Stomach (tissue), 9 donors: ENCODE results near the gene LDOC1. TPM values are rescaled to one million over a fixed set of nuclear protein-coding genes. Genes with fewer than 3 reads are reported as not detected.
"Not testable (repeated sequence)": the region's sequence is repeated elsewhere in the genome, so short reads cannot be mapped to it uniquely, and the experiment has no call there.

Experiments used
- DNase-seq, 2 donors: peaks; one replicate each; pipeline versions ENCODE4 v3.0.0 to v3.0.0-alpha.2; 2013 to 2019
- H3K27ac ChIP-seq, 5 donors: fragments of 200-600 bp in 4 of 5; sonication (generic) in 4 of 5; one replicate each; pipeline ENCODE4 v1.5.1; 2013 to 2019; ENCODE audit warnings: mild to moderate bottlenecking in 1 of 5, moderate library complexity in 1 of 5
- H3K27me3 ChIP-seq, 3 donors: fragments of 200-600 bp; sonication (generic); one replicate each; pipeline ENCODE4 v1.5.1; 2017 to 2019; ENCODE audit warnings: mixed run types in 1 of 3
- H3K36me3 ChIP-seq, 4 donors: fragments of 200-600 bp; sonication (generic); 1 replicate in 3 of 4; 2 replicates in 1 of 4; pipeline ENCODE4 v1.5.1; 2016 to 2019
- H3K4me1 ChIP-seq, 4 donors: fragments of 200-600 bp; sonication (generic); one replicate each; pipeline ENCODE4 v1.5.1; 2016 to 2019
- H3K4me3 ChIP-seq, 4 donors: fragments of 200-600 bp; sonication (generic) in 3 of 4; one replicate each; pipeline ENCODE4 v1.5.1; 2016 to 2019; ENCODE audit warnings: mild to moderate bottlenecking in 1 of 4
- H3K9me3 ChIP-seq, 4 donors: fragments of 200-600 bp; sonication (generic); one replicate each; pipeline ENCODE4 v1.5.1; 2016 to 2019
- CTCF ChIP-seq, 7 experiments: fragments of 450-650 bp in 4 of 7; fragments of 200-600 bp in 3 of 7; sonication (generic) in 3 of 7; IDR thresholded peaks; one replicate each; pipeline ENCODE4 v1.5.1; 2016 to 2019; ENCODE audit warnings: antibody characterized with exemption in 7 of 7, control low read depth in 2 of 7, mild to moderate bottlenecking in 1 of 7
- EP300 ChIP-seq: sonication (generic); formaldehyde crosslinking; IDR thresholded peaks from one replicate; pipeline ENCODE4 v1.6.1; 2017; ENCODE audit warnings: antibody characterized with exemption
- POLR2A ChIP-seq, 4 donors: fragments of 450-650 bp; IDR thresholded peaks; one replicate each; pipeline ENCODE4 v1.6.1; 2016; ENCODE audit warnings: antibody characterized with exemption in 4 of 4, control low read depth in 2 of 4, mild to moderate bottlenecking in 1 of 4, moderate library complexity in 1 of 4
- POLR2AphosphoS5 ChIP-seq, 3 donors: sonication (generic); formaldehyde crosslinking; IDR thresholded peaks; one replicate each; pipeline ENCODE4 v1.6.1; 2016; ENCODE audit warnings: antibody characterized with exemption in 3 of 3
- WGBS, 5 donors: extraction: QIAGEN DNeasy Blood & Tissue Kit in 3 of 5; methylation state at CpG; one replicate each; pipeline versions ENCODE4 v1.1.5 to v1.1.7; 2013 to 2018; 5-methylcytosine and 5-hydroxymethylcytosine counted together
- intact Hi-C: fragments of 100-400 bp; cut with DNase I; formaldehyde crosslinking; loops from one replicate; pipeline ENCODE4 v1.15.1; 2023; ENCODE audit warnings: low total_unique reads
- polyA plus RNA-seq, 3 donors: library from polyadenylated mRNA; stranded (reverse); fragments of 200-250 nt; gene quantifications; one replicate each; pipeline ENCODE4 v1.2.3, GENCODE V29; 2013
- total RNA-seq, 5 donors: library from RNA; depleted of rRNA; stranded (reverse); fragments of >200 nt; gene quantifications; one replicate each; pipeline versions ENCODE4 v1.1.0 to v1.2.3, GENCODE V29; 2014 to 2016
- donor health status: healthy with polysubstance abuse.
- donor health status: Bipolar disorder and iron deficiency.
- donor health status: healthy.

LDOC1 gene
- total and polyA plus RNA-seq, 8 donors = 0.89 to 20.8 (median 5.4) TPM

DNA sequence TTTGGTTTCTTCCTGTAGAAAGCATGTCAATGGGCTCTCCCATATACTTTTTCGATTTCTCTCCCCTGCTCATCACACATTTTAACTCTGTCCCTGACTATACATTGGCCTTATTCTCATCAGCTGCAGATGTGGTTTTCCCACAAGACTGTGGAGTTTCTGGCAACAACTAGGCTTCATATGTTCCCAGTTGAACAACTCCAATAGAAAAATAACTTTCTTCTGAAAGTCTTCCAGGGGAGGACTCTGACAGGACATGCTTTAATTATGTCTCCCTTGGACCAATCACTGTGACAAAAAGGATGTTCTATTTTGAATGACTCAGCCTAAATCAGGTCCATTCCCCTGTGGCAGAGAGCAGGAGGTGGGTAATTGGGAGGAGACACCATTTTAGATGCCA is 37.3 kb upstream of the LDOC1 start:
- Histone ChIP-seq H3K4me3 (no peak overlapping the region), H3K36me3 (no peaks in the 10 kb centered on the region), H3K4me1 (no peaks in the 10 kb centered on the region), H3K27me3 (no peaks in the 10 kb centered on the region), H3K9me3 (peaks cover 0 to 3% (median 0%) of the 10 kb centered on the region in 4 donors), H3K27ac (no peak overlapping the region)
- no peak for DNase-seq
- WGBS, 5 donors = 41 to 92% (median 88%) methylated on average over 1 of the region's 1 CpG
- no peak for TF ChIP-seq EP300
- no peak for TF ChIP-seq POLR2A (IDR thresholded peaks at IDR 0.05)
- no peak for TF ChIP-seq CTCF (IDR thresholded peaks at IDR 0.05)
- no peak for TF ChIP-seq POLR2AphosphoS5 (IDR thresholded peaks at IDR 0.05)
- intact Hi-C loops = no loop called here

DNA sequence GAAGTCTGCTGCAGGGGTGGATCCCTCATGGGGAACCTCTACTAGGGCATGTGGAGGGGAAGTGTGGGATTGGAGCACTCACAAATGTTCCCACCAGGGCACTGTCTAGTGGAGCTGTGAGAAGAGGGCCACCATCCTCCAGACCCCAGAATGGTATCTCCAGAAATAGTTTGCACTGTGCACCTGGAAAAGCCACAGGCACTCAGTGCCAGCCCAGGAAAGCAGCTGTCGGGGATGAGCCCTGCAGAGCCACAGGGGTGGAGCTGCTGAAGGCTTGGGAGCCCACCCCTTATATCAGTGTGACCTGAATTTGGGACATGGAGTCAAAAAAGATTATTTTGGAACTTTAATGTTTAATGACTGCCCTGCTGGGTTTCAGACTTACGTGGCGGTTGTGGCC is 25.0 kb upstream of the LDOC1 start:
- Histone ChIP-seq H3K27ac (no peak overlapping the region), H3K9me3 (no peaks in the 10 kb centered on the region), H3K4me1 (no peaks in the 10 kb centered on the region), H3K36me3 (no peaks in the 10 kb centered on the region), H3K4me3 (no peak overlapping the region), H3K27me3 (no peaks in the 10 kb centered on the region)
- 73 to 95% (median 90%) methylated on average over 3 of the region's 3 CpGs for WGBS, 5 donors
- no peak for TF ChIP-seq EP300
- no peak for TF ChIP-seq POLR2AphosphoS5 (IDR thresholded peaks at IDR 0.05)
- TF ChIP-seq POLR2A (IDR thresholded peaks at IDR 0.05) = no peak
- TF ChIP-seq CTCF (IDR thresholded peaks at IDR 0.05) = no peak
- intact Hi-C loops = no loop called here
- no peak for DNase-seq

GRCh38 chrX:141188573-141188972 is 11.6 kb upstream of the LDOC1 start:
- DNase-seq, H3K36me3 ChIP-seq, H3K27ac ChIP-seq, intact Hi-C loops, H3K27me3 ChIP-seq, H3K4me3 ChIP-seq, H3K9me3 ChIP-seq, H3K4me1 ChIP-seq: not testable (repeated sequence)
- 94 to 100% (median 100%) methylated on average over 1 to 24 of the region's 24 CpGs for WGBS, 5 donors

DNA sequence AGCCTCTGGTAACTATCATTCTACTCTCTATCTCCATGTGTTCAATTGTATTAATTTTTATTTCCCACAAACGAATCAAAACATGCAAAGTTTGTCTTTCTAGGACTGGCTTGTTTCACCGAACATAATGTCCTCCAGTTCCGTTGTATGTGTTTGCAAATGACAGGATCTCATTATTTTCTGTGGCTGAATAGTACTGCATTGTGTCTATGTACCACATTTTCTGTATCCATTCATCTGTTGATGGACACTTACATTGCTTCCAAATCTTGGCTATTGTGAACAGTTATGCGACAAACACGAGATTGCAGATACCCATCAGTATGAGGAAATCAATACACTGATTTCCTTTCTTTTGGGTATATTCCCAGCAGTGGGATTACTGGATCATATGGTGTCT is 8.4 kb upstream of the LDOC1 start:
- WGBS, 5 donors = 79 to 91% (median 84%) methylated on average over 5 of the region's 5 CpGs
- TF ChIP-seq POLR2A (IDR thresholded peaks at IDR 0.05) = no peak
- TF ChIP-seq EP300 = no peak
- no peak for TF ChIP-seq POLR2AphosphoS5 (IDR thresholded peaks at IDR 0.05)
- no peak for TF ChIP-seq CTCF (IDR thresholded peaks at IDR 0.05)

GRCh38 chrX:141183000-141183399 is 6.1 kb upstream of the LDOC1 start:
- WGBS, 5 donors = 56 to 77% (median 67%) methylated on average over 5 of the region's 5 CpGs
- Histone ChIP-seq H3K27ac (no peak overlapping the region), H3K4me3 (no peak overlapping the region), H3K27me3 (no peaks in the 10 kb centered on the region), H3K9me3 (no peaks in the 10 kb centered on the region), H3K4me1 (no peaks in the 10 kb centered on the region), H3K36me3 (no peaks in the 10 kb centered on the region)
- no peak for DNase-seq
- intact Hi-C loops = no loop called here
- no peak for TF ChIP-seq EP300
- no peak for TF ChIP-seq POLR2A (IDR thresholded peaks at IDR 0.05)
- TF ChIP-seq CTCF (IDR thresholded peaks at IDR 0.05) = no peak
- no peak for TF ChIP-seq POLR2AphosphoS5 (IDR thresholded peaks at IDR 0.05)

More for the DNA sequence above, 8.4 kb upstream of the LDOC1 start:
- H3K27ac ChIP-seq = no peak overlapping the region
- DNase-seq = no peak
- H3K4me1 ChIP-seq = no peaks in the 10 kb centered on the region
- H3K9me3 ChIP-seq = peaks cover 0 to 4% (median 0%) of the 10 kb centered on the region in 4 donors
- H3K36me3 ChIP-seq = no peaks in the 10 kb centered on the region
- intact Hi-C loops = no loop called here
- no peaks in the 10 kb centered on the region for H3K27me3 ChIP-seq
- H3K4me3 ChIP-seq = no peak overlapping the region
